B cell (primary cell): Measurements from ENCODE around the gene ERVK3-1. TPM values are rescaled to one million over a fixed set of nuclear protein-coding genes. Genes with fewer than 3 reads are reported as not detected.
"Not testable (repeated sequence)": the region's sequence is repeated elsewhere in the genome, so short reads cannot be mapped to it uniquely, and the experiment has no call there.

Source experiments
- ATAC-seq: fragments of 200-7000 bp; cut with Tn5 transposase; one replicate; pipeline ENCODE4 v1.10.0; 2021; ENCODE audit warnings: low read depth, mild to moderate bottlenecking, moderate number of reproducible peaks, moderate library complexity
- CTCF ChIA-PET: fragments of 350-600 bp; sonication (Branson Sonifier 250); formaldehyde crosslinking; loops from one replicate; lab custom pipeline; 2021; ENCODE audit warnings: antibody characterized with exemption, inconsistent platforms; lab: Charles Lee
- POLR2A ChIA-PET: fragments of 350-600 bp; sonication (Branson Sonifier 250); formaldehyde crosslinking; loops from one replicate; lab custom pipeline; 2021; ENCODE audit warnings: antibody characterized with exemption; lab: Charles Lee
- DNase-seq: peaks from one replicate; pipeline ENCODE4 v3.0.0; 2013
- H2AFZ ChIP-seq: 2 replicates; pipeline ENCODE4 v1.6.1; 2012; ENCODE audit warnings: mild to moderate bottlenecking, low read depth, low read length; ENCODE audit not compliant: insufficient read depth, poor library complexity, severe bottlenecking
- H3K27ac ChIP-seq, 2 donors: 1 replicate in 1 of 2; 2 replicates in 1 of 2; pipeline ENCODE4 v1.5.1; 2012 to 2013; ENCODE audit warnings: low read length in 2 of 2, mild to moderate bottlenecking in 2 of 2, moderate library complexity in 1 of 2
- H3K27me3 ChIP-seq, 4 experiments: fragments of 200-600 bp in 1 of 4; sonication (generic) in 1 of 4; replicated peaks in 1 of 4; 1 replicate in 2 of 4; 2 replicates in 2 of 4; pipeline versions ENCODE4 v1.6.1 to v1.7.0; 2013 to 2016; ENCODE audit warnings: low read length in 3 of 4, mild to moderate bottlenecking in 2 of 4, mixed read lengths in 1 of 4, moderate library complexity in 1 of 4; ENCODE audit not compliant: insufficient read depth in 4 of 4, control insufficient read depth in 3 of 4; ENCODE audit errors: control extremely low read depth in 1 of 4
- H3K36me3 ChIP-seq, 2 experiments: replicated peaks in 1 of 2; 1 replicate in 1 of 2; 2 replicates in 1 of 2; pipeline versions ENCODE4 v1.6.1 to v1.7.1; 2013; ENCODE audit warnings: low read length in 1 of 2; ENCODE audit not compliant: insufficient read depth in 2 of 2, control insufficient read depth in 1 of 2; ENCODE audit errors: control extremely low read depth in 1 of 2, extremely low read depth in 1 of 2
- H3K4me1 ChIP-seq, 2 donors: fragments of 200-600 bp in 1 of 2; sonication (generic) in 1 of 2; 1 replicate in 1 of 2; 2 replicates in 1 of 2; pipeline versions ENCODE4 v1.5.1 to v1.6.1; 2013 to 2017; ENCODE audit warnings: low read length in 2 of 2; ENCODE audit not compliant: control insufficient read depth in 2 of 2, insufficient read depth in 2 of 2
- H3K4me2 ChIP-seq: replicated peaks from 2 replicates; pipeline ENCODE3; 2012; ENCODE audit warnings: mild to moderate bottlenecking, low read depth, low read length; ENCODE audit not compliant: poor library complexity, severe bottlenecking
- H3K4me3 ChIP-seq, 5 experiments: fragments of 200-600 bp in 1 of 5; sonication (generic) in 1 of 5; 1 replicate in 3 of 5; 2 replicates in 2 of 5; pipeline versions ENCODE4 v1.5.1 to v1.7.0; 2011 to 2016; ENCODE audit warnings: low read length in 4 of 5, mild to moderate bottlenecking in 4 of 5, low read depth in 2 of 5, control low read depth in 1 of 5, moderate library complexity in 1 of 5; ENCODE audit not compliant: insufficient read depth in 1 of 5; ENCODE audit errors: control extremely low read depth in 1 of 5, extremely low read depth in 1 of 5
- H3K79me2 ChIP-seq: fragments of 200-600 bp; sonication (generic); one replicate; pipeline ENCODE4 v1.6.0; 2016; ENCODE audit warnings: low read length; ENCODE audit not compliant: control insufficient read depth, insufficient read depth
- H3K9ac ChIP-seq: fragments of 200-600 bp; sonication (generic); 2 replicates; pipeline ENCODE4 v1.6.1; 2017; ENCODE audit warnings: mild to moderate bottlenecking, low read length, moderate library complexity
- H3K9me3 ChIP-seq, 3 donors: one replicate each; pipeline versions ENCODE4 v1.6.1 to v1.7.1; 2013; ENCODE audit warnings: low read length in 2 of 3; ENCODE audit not compliant: control insufficient read depth in 2 of 3, insufficient read depth in 1 of 3; ENCODE audit errors: control extremely low read depth in 1 of 3
- H4K20me1 ChIP-seq: 2 replicates; pipeline ENCODE4 v1.6.0; 2012; ENCODE audit warnings: mild to moderate bottlenecking, low read length; ENCODE audit not compliant: insufficient read depth, control insufficient read depth, poor library complexity, severe bottlenecking
- H3K27ac Mint-ChIP-seq: one replicate; pipeline ENCODE4 v1.8.0; 2021; ENCODE audit warnings: mixed read lengths
- H3K27me3 Mint-ChIP-seq: one replicate; pipeline ENCODE4 v1.8.0; 2021; ENCODE audit warnings: mixed read lengths
- H3K4me1 Mint-ChIP-seq: one replicate; pipeline ENCODE4 v1.8.0; 2021; ENCODE audit warnings: mixed read lengths
- H3K4me3 Mint-ChIP-seq: one replicate; pipeline ENCODE4 v1.8.0; 2021; ENCODE audit warnings: mixed read lengths
- H3K9me3 Mint-ChIP-seq: one replicate; pipeline ENCODE4 v1.8.0; 2022; ENCODE audit warnings: mixed read lengths; ENCODE audit not compliant: insufficient read depth
- CTCF ChIP-seq: fragments of 200-600 bp; IDR thresholded peaks from one replicate; pipeline ENCODE4 v1.8.0; 2022; ENCODE audit warnings: antibody characterized with exemption, mild to moderate bottlenecking
- EZH2 ChIP-seq: IDR thresholded peaks from 2 replicates; pipeline ENCODE4 v1.6.1; 2012; ENCODE audit warnings: borderline replicate concordance, low read depth, mild to moderate bottlenecking, moderate library complexity, low read length; ENCODE audit not compliant: insufficient read depth, poor library complexity, severe bottlenecking
- WGBS: methylation state at CpG from one replicate; pipeline ENCODE4 v1.1.5; 2013; ENCODE audit warnings: missing lambda C conversion rate; ENCODE audit not compliant: insufficient coverage; 5-methylcytosine and 5-hydroxymethylcytosine counted together
- intact Hi-C: fragments of 100-400 bp; cut with micrococcal nuclease; formaldehyde crosslinking; loops from one replicate; pipeline ENCODE4 v1.10.0; 2022
- polyA plus RNA-seq: library from polyadenylated mRNA; depleted of rRNA; stranded (reverse); fragments of >200 nt; gene quantifications from 2 replicates; pipeline ENCODE4 v1.2.3, GENCODE V29; 2012
- total RNA-seq, 2 donors: library from RNA; stranded (reverse); fragments of 120-200 nt in 1 of 2; gene quantifications; 1 replicate in 1 of 2; 2 replicates in 1 of 2; pipeline versions ENCODE4 v1.2.3 to v1.2.4, GENCODE V29; 2013 to 2022

The ERVK3-1 gene
- total and polyA plus RNA-seq, 2 donors (not counting 1 experiment from before 2014, with no cell fraction given) = 79.0 to 80.7 TPM

- Mint-ChIP-seq H3K4me1 (peaks cover 30% of the 10 kb centered on the region), H3K27ac (peak overlapping the region; percentile 89), H3K9me3 (no peaks in the 10 kb centered on the region), H3K4me3 (peak overlapping the region; percentile 96), H3K27me3 (no peaks in the 10 kb centered on the region)
- ATAC-seq (peak; percentile 96), DNase-seq (peak; percentile 91)
- Histone ChIP-seq H3K79me2 (peaks cover 11% of the 10 kb centered on the region), H3K4me2 (peak overlapping the region; percentile 95), H3K36me3 (no peaks in the 10 kb centered on the region), H4K20me1 (peaks cover 6% of the 10 kb centered on the region), H2AFZ (peak overlapping the region; percentile 87), H3K4me3 (peak overlapping the region; percentile 47 to 75 (median 62)), H3K27me3 (no peaks in the 10 kb centered on the region), H3K27ac (peak overlapping the region; percentile 59 to 77), H3K9ac (peak overlapping the region; percentile 68), H3K4me1 (peaks cover 16 to 28% of the 10 kb centered on the region in 2 donors), H3K9me3 (peaks cover 0 to 8% (median 0%) of the 10 kb centered on the region in 3 donors)
- WGBS = under 1% methylated on average over 76 of the region's 82 CpGs
- TF ChIP-seq CTCF (no peak), EZH2 (no peak)
- ChIA-PET POLR2A (interaction anchor here (0.6 to 2.1 kb wide), 9 partner anchors 9 to 167 kb away, joined by 3 to 23 read pairs (median 3); partner anchors contain the start of genes ZNF497, ZNF584, ZNF8 and ZSCAN22), CTCF (interaction anchor here (0.6 to 1.3 kb wide), 4 partner anchors 16 to 171 kb away, joined by 3 to 8 read pairs (median 3); partner anchors contain the start of genes ZNF274 and ZNF837)
- intact Hi-C loops = loop anchor here (1.0 to 5.0 kb wide), 5 partner anchors 15 to 69 kb away; partner anchors contain the start of genes ZNF497, ZNF584, ZNF8 and ZNF837
Measured at GRCh38 chr19:58346961-58347929, 42.1 kb downstream of the ERVK3-1 start.

GRCh38 chr19:58348080-58348479 is 42.9 kb downstream of the ERVK3-1 start:
- not testable (repeated sequence) for H3K9me3 Mint-ChIP-seq, H4K20me1 ChIP-seq, DNase-seq, H3K27me3 Mint-ChIP-seq, ATAC-seq, H3K36me3 ChIP-seq, H3K27me3 ChIP-seq, H3K9me3 ChIP-seq
- H3K27ac ChIP-seq = peak overlapping the region in 1 of 2 donors; percentile 77
- peak overlapping the region; percentile 96 for H3K4me3 Mint-ChIP-seq
- ChIA-PET CTCF (interaction anchor here (0.7 to 1.3 kb wide), 3 partner anchors 15 to 165 kb away, joined by 3 to 8 read pairs (median 4); partner anchors contain the start of genes ZNF274 and ZNF584), POLR2A (interaction anchor here (0.6 to 2.1 kb wide), 4 partner anchors 14 to 166 kb away, joined by 3 to 23 read pairs (median 6); partner anchors contain the start of genes ZNF497, ZNF584 and ZSCAN22)
- peak overlapping the region; percentile 68 for H3K9ac ChIP-seq
- H2AFZ ChIP-seq = peak overlapping the region; percentile 87
- 55% methylated on average over 2 of the region's 12 CpGs for WGBS
- peak overlapping the region; percentile 89 for H3K27ac Mint-ChIP-seq
- intact Hi-C loops = loop anchor here (5.0 kb wide), 1 partner anchor 59 kb away; the partner anchor contains the start of gene ZNF584
- peaks cover 11% of the 10 kb centered on the region for H3K79me2 ChIP-seq
- H3K4me1 Mint-ChIP-seq = peaks cover 31% of the 10 kb centered on the region
- peaks cover 16 to 28% of the 10 kb centered on the region in 2 donors for H3K4me1 ChIP-seq
- H3K4me3 ChIP-seq = peak overlapping the region; percentile 47 to 75 (median 62)
- H3K4me2 ChIP-seq = peak overlapping the region; percentile 95
